ENCODE results near the gene MAP3K7. TPM values are rescaled to one million over a fixed set of nuclear protein-coding genes. Genes with fewer than 3 reads are reported as not detected.
A peak's percentile ranks its signal among the peaks of the same experiment; 100 is the strongest.

Gene MAP3K7
- total and polyA plus RNA-seq, 2 of the 13 experiments (the other 11 are each of a cell fraction or from before 2014, with no cell fraction given), result 24.1 to 24.4 TPM

GRCh38 chr6:90586836-90587638 lies at the start of gene MAP3K7 (continued):
- TF ChIP-seq ZNF619 (CRISPR knock-in tag; IDR thresholded peaks at IDR 0.05), result 0 out of 2 replicates have a peak, but pooled peaks have one; percentile 47
- 0 out of 2 replicates have a peak, but pooled peaks have one; percentile 75 for TF ChIP-seq ZNF280B (CRISPR knock-in tag; IDR thresholded peaks at IDR 0.05; ENCODE audit: borderline replicate concordance)
- TF ChIP-seq MXI1 (IDR thresholded peaks at IDR 0.05; ENCODE audit: borderline replicate concordance, low read depth, low read length), result peak; percentile 92
- no peak for TF ChIP-seq LBX2 (CRISPR knock-in tag; IDR thresholded peaks at IDR 0.05; ENCODE audit: borderline replicate concordance)
- peak; percentile 53; the same call in 1 of the 2 replicates for TF ChIP-seq MAZ (IDR thresholded peaks at IDR 0.05; ENCODE audit: borderline replicate concordance, low read depth, low read length)
- TF ChIP-seq MAZ (CRISPR knock-in tag; IDR thresholded peaks at IDR 0.05; ENCODE audit: low read depth), result peak; percentile 56
- no peak; the same call in 1 of the 2 replicates for TF ChIP-seq MEIS2 (CRISPR knock-in tag; IDR thresholded peaks at IDR 0.05)
- TF ChIP-seq STAT6 (CRISPR knock-in tag; IDR thresholded peaks at IDR 0.05; ENCODE audit: borderline replicate concordance), result no peak
- peak; percentile 69; the same call in 1 of the 2 replicates for TF ChIP-seq ZNF891 (CRISPR knock-in tag; IDR thresholded peaks at IDR 0.05)
- TF ChIP-seq ZNF687 (CRISPR knock-in tag; IDR thresholded peaks at IDR 0.05), result peak; percentile 67
- no peak for TF ChIP-seq ZNF816 (CRISPR knock-in tag; IDR thresholded peaks at IDR 0.05; ENCODE audit: borderline replicate concordance)
- TF ChIP-seq ZNF20 (CRISPR knock-in tag; IDR thresholded peaks at IDR 0.05), result no peak
- no peak for TF ChIP-seq HINFP (CRISPR knock-in tag; IDR thresholded peaks at IDR 0.05; ENCODE audit: low read depth)
- TF ChIP-seq HIVEP1 (CRISPR knock-in tag; IDR thresholded peaks at IDR 0.05), result no peak
- 0 out of 2 replicates have a peak, but pooled peaks have one; percentile 25 for TF ChIP-seq NKX3-1 (CRISPR knock-in tag; IDR thresholded peaks at IDR 0.05)
